Mammary epithelial cell (primary cell): ENCODE measurements around the gene EPHA6.

Experiments
- CTCF ChIP-seq, 2 donors: IDR thresholded peaks in 1 of 2; conservative IDR thresholded peaks in 1 of 2; 2 replicates each; pipeline ENCODE4 v1.5.1; 2011 to 2012; ENCODE audit warnings: inconsistent platforms in 2 of 2, low read length in 2 of 2, mild to moderate bottlenecking in 2 of 2, control low read depth in 1 of 2, low read depth in 1 of 2; ENCODE audit not compliant: insufficient read depth in 1 of 2; ENCODE audit errors: extremely low read depth in 1 of 2
- EZH2 ChIP-seq: IDR thresholded peaks from 2 replicates; pipeline ENCODE4 v1.6.1; 2012; ENCODE audit warnings: low read length, inconsistent platforms, borderline replicate concordance

- TF ChIP-seq CTCF (conservative IDR thresholded peaks at IDR 0.05 in 1 of 2, IDR thresholded peaks at IDR 0.05 in 1 of 2; ENCODE audit: extremely low read depth in 1 of 2, insufficient read depth in 1 of 2, low read depth in 1 of 2, low read length in 2 of 2): no peak
- TF ChIP-seq EZH2: no peak
These were observed 929.9 kb downstream of the EPHA6 start for GRCh38 chr3:97744289-97744688.
